CD4-positive, alpha-beta T cell (primary cell): ENCODE results near the gene GNG3. TPM values are rescaled to one million over a fixed set of nuclear protein-coding genes. Genes with fewer than 3 reads are reported as not detected.

Experiments
- ATAC-seq: fragments of 200-7000 bp; cut with Tn5 transposase; one replicate; pipeline ENCODE4 v1.10.0; 2022; ENCODE audit warnings: mild to moderate bottlenecking; ENCODE audit not compliant: poor library complexity
- CTCF ChIA-PET: fragments of 350-600 bp; sonication (Branson Sonifier 250); formaldehyde crosslinking; loops from one replicate; lab custom pipeline; 2021; ENCODE audit warnings: antibody characterized with exemption, inconsistent platforms; lab: Charles Lee
- POLR2A ChIA-PET: fragments of 350-600 bp; sonication (Branson Sonifier 250); formaldehyde crosslinking; loops from one replicate; lab custom pipeline; 2021; ENCODE audit warnings: antibody characterized with exemption, inconsistent platforms; lab: Charles Lee
- DNase-seq, 14 experiments: peaks; one replicate each; pipeline ENCODE4 v3.0.0-alpha.2; 2013 to 2020; ENCODE audit warnings: mixed read lengths in 2 of 14
- H3K27ac ChIP-seq, 2 donors: one replicate each; pipeline versions ENCODE4 v1.5.1 to v1.7.0; 2013; ENCODE audit warnings: low read length in 2 of 2, low read depth in 1 of 2, mild to moderate bottlenecking in 1 of 2
- H3K27me3 ChIP-seq, 2 experiments: 1 replicate in 1 of 2; 2 replicates in 1 of 2; pipeline versions ENCODE4 v1.6.1 to v1.7.0; 2013; ENCODE audit warnings: low read length in 2 of 2, control low read depth in 1 of 2, mild to moderate bottlenecking in 1 of 2, moderate library complexity in 1 of 2; ENCODE audit not compliant: insufficient read depth in 2 of 2, control insufficient read depth in 1 of 2
- H3K36me3 ChIP-seq: one replicate; pipeline ENCODE4 v1.6.1; 2013; ENCODE audit warnings: low read length, control low read depth; ENCODE audit not compliant: insufficient read depth
- H3K4me1 ChIP-seq: one replicate; pipeline ENCODE4 v1.6.1; 2013; ENCODE audit warnings: low read length, control low read depth; ENCODE audit not compliant: insufficient read depth
- H3K4me3 ChIP-seq: one replicate; pipeline ENCODE4 v1.5.1; 2013; ENCODE audit warnings: mild to moderate bottlenecking, low read length, moderate library complexity
- H3K9me3 ChIP-seq, 2 experiments: 1 replicate in 1 of 2; 2 replicates in 1 of 2; pipeline versions ENCODE4 v1.6.1 to v1.7.0; 2013; ENCODE audit warnings: low read length in 2 of 2, mild to moderate bottlenecking in 2 of 2, control low read depth in 1 of 2, moderate library complexity in 1 of 2; ENCODE audit not compliant: control insufficient read depth in 1 of 2, insufficient read depth in 1 of 2
- H3K27ac Mint-ChIP-seq: one replicate; pipeline ENCODE4 v1.8.0; 2020; ENCODE audit warnings: mixed read lengths
- H3K27me3 Mint-ChIP-seq: one replicate; pipeline ENCODE4 v1.8.0; 2021; ENCODE audit warnings: mixed read lengths
- H3K36me3 Mint-ChIP-seq: one replicate; pipeline ENCODE4 v1.8.0; 2021; ENCODE audit warnings: low read depth, mixed read lengths
- H3K4me1 Mint-ChIP-seq: one replicate; pipeline ENCODE4 v1.8.0; 2021; ENCODE audit warnings: low read depth, mixed read lengths
- H3K4me3 Mint-ChIP-seq: one replicate; pipeline ENCODE4 v1.8.0; 2020; ENCODE audit warnings: mild to moderate bottlenecking, mixed read lengths
- H3K9me3 Mint-ChIP-seq: one replicate; pipeline ENCODE4 v1.8.0; 2020; ENCODE audit warnings: mixed read lengths
- intact Hi-C, 2 experiments: fragments of 100-400 bp; cut with DNase I in 1 of 2; cut with micrococcal nuclease in 1 of 2; formaldehyde crosslinking; loops; one replicate each; pipeline versions ENCODE4 v1.15.1 to v1.9.0; 2023 to 2025; cut with DNase I, micrococcal nuclease
- total RNA-seq, 174 experiments: library from RNA in 2 of 174; stranded (reverse) in 2 of 174; gene quantifications; one replicate each; pipeline ENCODE4 v1.2.3 and lab custom pipeline; 2021 to 2026
- TF ChIP-seq, protein P1 (sequence below): fragments of 200-600 bp; IDR thresholded peaks from one replicate; pipeline ENCODE4 v1.8.0; 2022; ENCODE audit warnings: antibody characterized with exemption, mild to moderate bottlenecking

Gene GNG3
- total RNA-seq, 2 experiments from 2014 or later = not detected

DNA sequence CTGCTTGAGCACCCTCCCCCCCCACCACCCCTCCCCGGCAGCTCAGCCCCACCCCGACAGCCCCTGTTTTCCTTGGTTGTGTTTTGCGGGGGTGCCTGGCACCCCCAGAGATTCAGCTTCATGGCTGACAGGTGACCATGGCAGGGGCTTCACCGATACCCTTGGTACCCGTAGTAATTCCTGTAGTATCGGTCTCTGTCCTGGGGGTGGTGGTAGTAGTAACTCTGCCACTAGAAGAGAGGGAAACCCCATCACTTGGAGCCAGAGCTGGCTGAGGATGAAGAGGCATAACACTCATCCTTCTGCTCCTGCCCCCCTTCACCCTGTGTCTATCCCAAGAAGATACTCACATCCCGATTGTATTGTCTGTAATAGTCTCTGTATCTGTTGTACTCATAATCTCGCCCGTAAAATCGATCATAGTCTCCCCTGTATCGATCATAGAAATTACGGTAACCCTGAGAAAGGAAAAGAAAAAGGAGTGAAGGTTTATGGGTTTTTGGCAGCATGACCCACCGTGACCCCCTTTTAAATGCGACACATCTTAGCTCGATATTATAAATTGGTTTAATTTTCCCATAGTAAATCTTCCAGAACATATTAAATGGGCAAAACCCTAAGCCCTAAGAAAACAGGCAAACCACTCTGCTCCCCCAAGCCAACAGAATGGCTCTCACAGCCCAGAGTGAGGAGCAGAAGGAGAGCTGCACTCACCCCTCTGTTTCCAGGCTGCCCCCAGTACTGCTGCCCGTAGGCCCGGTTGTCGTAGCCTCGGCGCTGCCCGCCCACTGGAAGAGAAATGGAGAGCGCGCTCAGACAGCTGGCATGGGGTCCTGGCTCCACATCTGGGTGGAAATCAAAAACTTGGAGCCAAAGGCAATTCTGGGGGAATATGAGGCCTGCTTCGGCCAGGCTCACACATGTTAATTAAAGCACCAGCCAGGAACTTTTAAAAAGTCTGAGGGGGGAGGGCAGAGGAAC is 8.0 kb downstream of the GNG3 start:
- Mint-ChIP-seq H3K27me3 (no peaks in the 10 kb centered on the region), H3K27ac (no peak overlapping the region), H3K36me3 (peaks cover 90% of the 10 kb centered on the region), H3K9me3 (no peaks in the 10 kb centered on the region), H3K4me1 (peaks cover 52% of the 10 kb centered on the region), H3K4me3 (no peak overlapping the region)
- ChIA-PET POLR2A (interaction anchor here (0.8 to 9.9 kb wide), 6 partner anchors 8 to 141 kb away, joined by 3 to 165 read pairs (median 6); partner anchors contain the start of genes BSCL2, C11orf98, CSKMT and GNG3), CTCF (interaction anchor here (1.7 kb wide), 1 partner anchor 71 kb away, joined by 4 read pairs; no protein-coding TSS in a partner anchor)
- Histone ChIP-seq H3K4me1 (peaks cover 25% of the 10 kb centered on the region), H3K27ac (no peak overlapping the region), H3K27me3 (no peaks in the 10 kb centered on the region), H3K36me3 (peaks cover 94% of the 10 kb centered on the region), H3K4me3 (no peak overlapping the region), H3K9me3 (no peaks in the 10 kb centered on the region)
- TF ChIP-seq, protein P1, sequence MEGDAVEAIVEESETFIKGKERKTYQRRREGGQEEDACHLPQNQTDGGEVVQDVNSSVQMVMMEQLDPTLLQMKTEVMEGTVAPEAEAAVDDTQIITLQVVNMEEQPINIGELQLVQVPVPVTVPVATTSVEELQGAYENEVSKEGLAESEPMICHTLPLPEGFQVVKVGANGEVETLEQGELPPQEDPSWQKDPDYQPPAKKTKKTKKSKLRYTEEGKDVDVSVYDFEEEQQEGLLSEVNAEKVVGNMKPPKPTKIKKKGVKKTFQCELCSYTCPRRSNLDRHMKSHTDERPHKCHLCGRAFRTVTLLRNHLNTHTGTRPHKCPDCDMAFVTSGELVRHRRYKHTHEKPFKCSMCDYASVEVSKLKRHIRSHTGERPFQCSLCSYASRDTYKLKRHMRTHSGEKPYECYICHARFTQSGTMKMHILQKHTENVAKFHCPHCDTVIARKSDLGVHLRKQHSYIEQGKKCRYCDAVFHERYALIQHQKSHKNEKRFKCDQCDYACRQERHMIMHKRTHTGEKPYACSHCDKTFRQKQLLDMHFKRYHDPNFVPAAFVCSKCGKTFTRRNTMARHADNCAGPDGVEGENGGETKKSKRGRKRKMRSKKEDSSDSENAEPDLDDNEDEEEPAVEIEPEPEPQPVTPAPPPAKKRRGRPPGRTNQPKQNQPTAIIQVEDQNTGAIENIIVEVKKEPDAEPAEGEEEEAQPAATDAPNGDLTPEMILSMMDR = no peak
- ATAC-seq (no peak), DNase-seq (no peak)
- intact Hi-C loops = no loop called here

DNA sequence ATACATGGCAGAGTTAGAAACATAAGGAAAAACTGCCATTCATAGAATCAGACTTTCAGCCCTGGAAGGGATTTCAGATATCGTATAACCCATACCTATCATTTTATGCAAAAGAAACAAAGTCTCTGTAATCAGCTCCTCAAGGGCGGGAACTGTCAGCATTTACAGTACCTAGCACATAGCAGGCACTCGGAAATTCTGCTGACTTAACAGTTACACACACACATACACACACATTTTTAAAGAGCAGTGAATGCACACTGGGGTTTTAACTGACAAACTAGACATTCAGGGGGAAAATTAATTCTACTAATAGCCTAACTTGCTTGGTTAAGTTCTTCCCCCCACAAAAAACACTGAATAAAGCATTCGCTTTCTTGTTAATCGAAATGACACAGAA is 8.7 kb downstream of the GNG3 start:
- intact Hi-C loops = no loop called here
- peaks cover 57% of the 10 kb centered on the region for H3K4me1 Mint-ChIP-seq
- H3K27ac ChIP-seq = peak overlapping the region in 1 of 2 donors; percentile 25

DNA sequence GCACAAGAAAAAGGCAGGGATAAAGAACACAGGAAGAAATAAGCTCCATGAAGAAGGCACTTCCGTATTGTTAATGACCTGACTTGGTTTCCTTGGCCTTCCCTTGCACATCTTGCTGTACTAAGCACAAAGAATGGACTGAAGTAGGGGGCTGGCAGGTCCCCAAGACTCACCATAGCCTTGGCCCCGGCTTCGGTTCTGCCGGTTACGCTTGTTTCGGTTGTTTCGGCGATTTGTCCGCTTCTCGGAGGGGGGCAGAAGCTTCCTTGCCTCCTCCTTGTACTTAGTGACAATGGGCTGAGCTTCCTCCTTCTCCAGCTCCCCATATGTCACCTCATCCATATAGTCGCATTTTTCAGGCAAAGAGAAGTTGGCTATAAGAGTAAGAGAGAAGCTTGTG is 9.3 kb downstream of the GNG3 start:
- CTCF ChIA-PET = interaction anchor here (1.7 kb wide), 1 partner anchor 70 kb away, joined by 4 read pairs; no protein-coding TSS in a partner anchor
- Mint-ChIP-seq H3K4me3 (no peak overlapping the region), H3K27ac (peak overlapping the region; percentile 7), H3K27me3 (no peaks in the 10 kb centered on the region), H3K9me3 (no peaks in the 10 kb centered on the region), H3K36me3 (peaks cover 99% of the 10 kb centered on the region), H3K4me1 (peaks cover 63% of the 10 kb centered on the region)
- POLR2A ChIA-PET = interaction anchor here (1.6 to 2.8 kb wide), 3 partner anchors 9 to 139 kb away, joined by 6 read pairs; partner anchors contain the start of genes C11orf98 and CSKMT
- Histone ChIP-seq H3K27ac (no peak overlapping the region), H3K27me3 (no peaks in the 10 kb centered on the region), H3K9me3 (no peaks in the 10 kb centered on the region), H3K4me1 (peaks cover 26% of the 10 kb centered on the region), H3K36me3 (peaks cover 97% of the 10 kb centered on the region), H3K4me3 (no peak overlapping the region)
- ATAC-seq (no peak), DNase-seq (no peak)
- intact Hi-C loops = no loop called here
- TF ChIP-seq, protein P1 = no peak

More for the DNA sequence above, 8.7 kb downstream of the GNG3 start:
- Histone ChIP-seq H3K36me3 (peaks cover 97% of the 10 kb centered on the region), H3K4me1 (peaks cover 25% of the 10 kb centered on the region), H3K9me3 (no peaks in the 10 kb centered on the region), H3K27me3 (no peaks in the 10 kb centered on the region), H3K4me3 (no peak overlapping the region)
- Mint-ChIP-seq H3K4me3 (no peak overlapping the region), H3K36me3 (peaks cover 93% of the 10 kb centered on the region), H3K27me3 (no peaks in the 10 kb centered on the region), H3K9me3 (no peaks in the 10 kb centered on the region), H3K27ac (no peak overlapping the region)
- no peak for ATAC-seq
- no peak for DNase-seq
- POLR2A ChIA-PET = interaction anchor here (1.1 to 2.8 kb wide), 4 partner anchors 9 to 140 kb away, joined by 4 to 6 read pairs (median 6); partner anchors contain the start of genes BSCL2, C11orf98, CSKMT and GNG3
- TF ChIP-seq, protein P1 = no peak
- CTCF ChIA-PET = interaction anchor here (1.7 kb wide), 1 partner anchor 71 kb away, joined by 4 read pairs; no protein-coding TSS in a partner anchor
